H1 (cell line): ENCODE measurements around the gene SLC39A2. TPM values are rescaled to one million over a fixed set of nuclear protein-coding genes. Genes with fewer than 3 reads are reported as not detected.

Source experiments
- CBX5 ChIP-seq: fragments of 300-800, 300-1000 bp; sonication (generic); IDR thresholded peaks from 2 replicates; pipeline ENCODE4 v1.7.1; 2016; ENCODE audit warnings: antibody characterized with exemption, low read length, low read depth
- CBX8 ChIP-seq: fragments of 300-800, 300-1000 bp; sonication (generic); IDR thresholded peaks from 2 replicates; pipeline ENCODE4 v1.7.1; 2016; ENCODE audit warnings: low read depth, low read length, borderline replicate concordance
- CHD7 ChIP-seq: fragments of 300-600 bp; sonication (generic); IDR thresholded peaks from 2 replicates; pipeline ENCODE4 v1.7.1; 2012; ENCODE audit warnings: low read length, moderate library complexity, mild to moderate bottlenecking, inconsistent platforms; ENCODE audit not compliant: insufficient replicate concordance
- CREB1 ChIP-seq: IDR thresholded peaks from 2 replicates; pipeline ENCODE4 v1.6.1; 2012; ENCODE audit warnings: inconsistent platforms
- CTBP2 ChIP-seq: IDR thresholded peaks from 2 replicates; pipeline ENCODE4 v1.7.0; 2011; ENCODE audit warnings: borderline replicate concordance, mild to moderate bottlenecking, moderate library complexity, mixed read lengths, low read length; ENCODE audit not compliant: insufficient read depth, insufficient read length
- HDAC6 ChIP-seq: IDR thresholded peaks from one replicate; pipeline ENCODE4 v1.7.1; 2012; ENCODE audit warnings: low read depth, mild to moderate bottlenecking, inconsistent platforms, low read length, moderate library complexity
- MAX ChIP-seq: IDR thresholded peaks from 2 replicates; pipeline ENCODE4 v1.6.1; 2012; ENCODE audit warnings: inconsistent platforms
- SP1 ChIP-seq: IDR thresholded peaks from 2 replicates; pipeline ENCODE4 v1.6.1; 2011; ENCODE audit warnings: low read depth, low read length
- SP2 ChIP-seq: IDR thresholded peaks from 2 replicates; pipeline ENCODE4 v1.6.1; 2012; ENCODE audit warnings: mild to moderate bottlenecking, low read length, inconsistent platforms
- ZNF274 ChIP-seq: IDR thresholded peaks from 2 replicates; pipeline ENCODE4 v1.7.0; 2012; ENCODE audit warnings: low read length, borderline replicate concordance; ENCODE audit errors: extremely low read depth
- polyA plus RNA-seq, 7 experiments: library from polyadenylated mRNA; depleted of rRNA in 3 of 7; stranded (reverse) in 5 of 7; unstranded in 2 of 7; fragments of >200 nt in 5 of 7; fragments of 200-250 nt in 2 of 7; gene quantifications; 1 replicate in 5 of 7; 2 replicates in 1 of 7; 4 replicates in 1 of 7; pipeline versions ENCODE4 v1.2.1 to v1.2.3, GENCODE V29; 2011 to 2013; ENCODE audit warnings: missing spikeins in 2 of 7, mixed read lengths in 2 of 7
- total RNA-seq: library from RNA; stranded (reverse); fragmentation: NEBNext Ultra II Directional; extraction: Animal tissue kit (Norgen Biotek cat#: 25700); gene quantifications from 2 replicates; pipeline ENCODE4 v1.2.1, GENCODE V29; 2021

The SLC39A2 gene
- total and polyA plus RNA-seq, 2 of the 8 experiments (the other 6 are each of a cell fraction or from before 2014, with no cell fraction given), result 0.14 to 0.22 TPM

GRCh38 chr14:21024585-21025370 is 25.7 kb downstream of the SLC39A2 start, which contains the start of gene NDRG2 (continued):
- no peak for TF ChIP-seq CHD7
- no peak for TF ChIP-seq SP1
- TF ChIP-seq CBX5, result no peak
- TF ChIP-seq ZNF274, result no peak
- TF ChIP-seq CREB1, result no peak
- no peak for TF ChIP-seq SP2
- no peak for TF ChIP-seq HDAC6
- TF ChIP-seq CTBP2, result peak; percentile 68
- no peak for TF ChIP-seq CBX8
- TF ChIP-seq MAX, result no peak; the same call in 1 of the 2 replicates
